Measurements from ENCODE around the gene FGD6. TPM values are rescaled to one million over a fixed set of nuclear protein-coding genes. Genes with fewer than 3 reads are reported as not detected.

The FGD6 gene
- total RNA-seq, 3 donors from 2014 or later, result 5.6 to 28.0 (median 13.1) TPM

- intact Hi-C loops (cut with DNase I; ENCODE audit: low total_unique reads), result loop anchor here (5.0 kb wide), 1 partner anchor 908 kb away; no protein-coding TSS in a partner anchor
- DNase-seq (ENCODE audit: low spot score in 2 of 2), result no peak
- Histone ChIP-seq H3K27me3 (no peaks in the 10 kb centered on the region), H3K4me1 (no peaks in the 10 kb centered on the region), H3K9me3 (no peaks in the 10 kb centered on the region), H3K27ac (no peak overlapping the region), H3K4me3 (no peak overlapping the region), H3K36me3 (no peaks in the 10 kb centered on the region)
- TF ChIP-seq CTCF (IDR thresholded peaks at IDR 0.05) (no peak), POLR2AphosphoS5 (IDR thresholded peaks at IDR 0.05) (no peak), POLR2A (IDR thresholded peaks at IDR 0.05) (no peak)
Measured at GRCh38 chr12:95134085-95134484, 83.2 kb downstream of the FGD6 start.

GRCh38 chr12:95131589-95132340, 85.5 kb downstream of the FGD6 start:
- no peak overlapping the region for H3K27ac ChIP-seq
- intact Hi-C loops (cut with DNase I; ENCODE audit: low total_unique reads), result loop anchor here (5.0 kb wide), 1 partner anchor 911 kb away; no protein-coding TSS in a partner anchor
- H3K9me3 ChIP-seq, result no peaks in the 10 kb centered on the region
- no peaks in the 10 kb centered on the region for H3K4me1 ChIP-seq
- TF ChIP-seq CTCF (IDR thresholded peaks at IDR 0.05), result no peak
- no peak for TF ChIP-seq POLR2AphosphoS5 (IDR thresholded peaks at IDR 0.05)
- TF ChIP-seq POLR2A (IDR thresholded peaks at IDR 0.05), result no peak
- H3K36me3 ChIP-seq, result no peaks in the 10 kb centered on the region
- H3K27me3 ChIP-seq, result no peaks in the 10 kb centered on the region
- no peak for DNase-seq (ENCODE audit: low spot score in 2 of 2)
- no peak overlapping the region for H3K4me3 ChIP-seq

GRCh38 chr12:95130096-95130495, 87.2 kb downstream of the FGD6 start:
- DNase-seq (ENCODE audit: low spot score in 2 of 2), result no peak
- no peaks in the 10 kb centered on the region for H3K27me3 ChIP-seq
- H3K27ac ChIP-seq, result no peak overlapping the region
- no peak overlapping the region for H3K4me3 ChIP-seq
- intact Hi-C loops (cut with DNase I; ENCODE audit: low total_unique reads), result loop anchor here (5.0 kb wide), 1 partner anchor 912 kb away; no protein-coding TSS in a partner anchor
- H3K4me1 ChIP-seq, result no peaks in the 10 kb centered on the region
- H3K9me3 ChIP-seq, result no peaks in the 10 kb centered on the region
- no peaks in the 10 kb centered on the region for H3K36me3 ChIP-seq
- TF ChIP-seq POLR2A (IDR thresholded peaks at IDR 0.05) (no peak), CTCF (IDR thresholded peaks at IDR 0.05) (no peak), POLR2AphosphoS5 (IDR thresholded peaks at IDR 0.05) (no peak)

GRCh38 chr12:95129115-95129514, 88.2 kb downstream of the FGD6 start:
- intact Hi-C loops (cut with DNase I; ENCODE audit: low total_unique reads), result no loop called here
- Histone ChIP-seq H3K27ac (no peak overlapping the region), H3K4me1 (no peaks in the 10 kb centered on the region), H3K36me3 (no peaks in the 10 kb centered on the region), H3K9me3 (no peaks in the 10 kb centered on the region), H3K4me3 (no peak overlapping the region), H3K27me3 (no peaks in the 10 kb centered on the region)
- no peak for DNase-seq (ENCODE audit: low spot score in 2 of 2)
- TF ChIP-seq POLR2A (IDR thresholded peaks at IDR 0.05), result no peak
- no peak for TF ChIP-seq POLR2AphosphoS5 (IDR thresholded peaks at IDR 0.05)
- TF ChIP-seq CTCF (IDR thresholded peaks at IDR 0.05), result no peak

- Histone ChIP-seq H3K4me1 (no peaks in the 10 kb centered on the region), H3K9me3 (no peaks in the 10 kb centered on the region), H3K27me3 (no peaks in the 10 kb centered on the region), H3K27ac (no peak overlapping the region), H3K4me3 (no peak overlapping the region), H3K36me3 (no peaks in the 10 kb centered on the region)
- TF ChIP-seq POLR2A (IDR thresholded peaks at IDR 0.05) (no peak), POLR2AphosphoS5 (IDR thresholded peaks at IDR 0.05) (no peak), CTCF (IDR thresholded peaks at IDR 0.05) (no peak)
- intact Hi-C loops (cut with DNase I; ENCODE audit: low total_unique reads), result no loop called here
- DNase-seq (ENCODE audit: low spot score in 2 of 2), result no peak
Measured at GRCh38 chr12:95126736-95127135, 90.5 kb downstream of the FGD6 start.

Data from breast epithelium (tissue), 4 donors.